CD4-positive, alpha-beta T cell treated with Interleukin-6 for 4 hours (primary cell): ENCODE results near the gene MCTP1.

Experiments used
- DNase-seq: peaks from one replicate; pipeline ENCODE4 v3.0.0-alpha.2; 2020; ENCODE audit warnings: mixed read lengths

Gene MCTP1

DNA sequence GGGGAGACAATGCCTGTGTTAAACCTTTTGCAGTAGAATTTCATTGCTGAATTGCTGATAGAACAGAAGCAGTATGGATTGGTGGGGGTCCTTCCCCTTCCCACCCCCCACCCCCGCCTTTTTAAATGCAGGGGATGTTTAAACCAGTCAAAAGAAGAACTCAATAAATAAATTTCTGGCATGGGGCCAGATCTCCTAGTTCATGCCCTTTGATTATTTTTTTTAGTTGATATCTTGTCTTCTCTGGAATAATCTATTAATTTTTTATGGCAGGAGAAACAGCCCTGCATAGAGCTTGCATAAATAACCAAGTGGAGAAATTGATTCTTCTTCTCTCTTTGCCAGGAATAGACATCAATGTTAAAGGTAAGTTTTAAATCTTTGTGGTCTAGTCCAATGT is 593.6 kb downstream of the MCTP1 start:
- no peak for DNase-seq

- DNase-seq = no peak
These were observed 594.1 kb downstream of the MCTP1 start for GRCh38 chr5:94690778-94691177.

GRCh38 chr5:94689908-94690307 is 595.0 kb downstream of the MCTP1 start:
- no peak for DNase-seq

DNA sequence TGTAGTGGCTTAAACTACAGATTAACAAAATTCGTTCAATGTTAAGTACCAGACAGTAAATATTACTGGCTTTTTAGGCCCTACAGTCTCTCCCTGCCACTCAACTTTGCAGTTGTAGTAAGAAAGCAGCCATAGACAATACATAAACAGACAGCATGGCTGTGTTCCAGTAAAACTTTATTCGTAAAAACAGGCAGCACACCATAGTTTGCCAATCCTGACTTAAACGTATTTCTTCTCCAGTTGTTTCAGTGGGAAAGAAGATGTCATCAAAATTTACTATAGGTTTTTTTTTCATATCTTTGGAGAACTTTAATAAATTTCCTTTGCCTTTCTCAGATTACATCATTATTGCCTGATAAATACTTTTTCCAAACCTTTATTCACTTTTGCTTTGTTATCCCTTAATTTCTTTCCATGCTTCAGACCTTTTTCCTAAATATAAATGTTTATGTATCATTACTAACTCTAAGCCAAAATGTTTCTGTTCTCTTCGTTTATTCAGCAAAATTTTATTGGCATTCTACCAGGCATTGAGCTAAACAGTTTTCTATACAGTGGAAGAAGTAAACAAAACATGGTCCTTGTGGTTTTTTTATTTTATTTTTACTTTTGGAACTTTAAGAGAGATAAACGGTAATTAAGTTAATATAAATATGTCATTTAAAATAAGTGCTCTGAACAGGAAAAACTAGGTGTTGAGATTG is 601.9 kb downstream of the MCTP1 start:
- no peak for DNase-seq

GRCh38 chr5:94675965-94676618 is 608.8 kb downstream of the MCTP1 start:
- DNase-seq = no peak

DNA sequence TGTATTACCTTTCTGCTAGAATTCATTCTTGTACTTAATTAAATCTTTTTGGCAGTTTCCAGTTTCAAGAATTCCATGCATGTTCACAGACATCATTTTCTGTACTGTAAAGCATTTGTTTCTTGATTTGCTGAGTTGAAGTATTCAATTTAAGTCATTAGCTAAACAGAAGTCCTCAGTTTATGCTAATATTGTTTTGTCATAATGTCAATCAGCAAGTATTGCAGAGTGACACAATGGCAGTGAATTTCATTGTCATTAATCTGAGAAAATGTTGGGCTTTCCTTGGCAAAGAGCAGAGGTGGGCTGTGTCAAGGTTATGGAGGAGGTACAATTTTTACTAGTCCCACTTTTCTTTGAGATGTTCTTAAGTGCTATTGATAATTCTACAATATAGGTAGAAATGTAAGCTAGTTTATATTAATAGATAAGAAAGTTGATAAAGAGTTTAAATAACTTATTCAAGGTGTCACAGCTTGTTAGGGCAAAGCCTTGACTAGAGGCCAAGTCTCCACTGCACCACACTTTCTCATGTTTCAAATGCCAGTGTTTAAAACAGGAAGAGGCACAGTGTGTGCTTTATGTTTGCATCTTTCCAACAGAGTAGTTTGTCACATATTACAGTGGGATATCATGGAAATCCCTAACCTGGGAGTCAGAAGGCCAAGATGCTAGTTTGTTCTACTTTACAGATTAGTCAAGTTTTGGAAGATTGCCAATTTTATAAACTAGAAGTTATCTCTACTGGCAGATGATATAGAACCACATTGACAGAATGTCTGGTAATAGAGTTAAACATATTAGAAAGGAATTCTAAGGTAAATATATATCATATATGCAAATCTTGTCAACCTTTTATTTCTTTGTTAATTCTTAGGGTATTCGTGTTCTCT is 610.2 kb downstream of the MCTP1 start:
- no peak for DNase-seq

- DNase-seq = no peak
These were observed 612.1 kb downstream of the MCTP1 start for GRCh38 chr5:94672746-94673145.

DNA sequence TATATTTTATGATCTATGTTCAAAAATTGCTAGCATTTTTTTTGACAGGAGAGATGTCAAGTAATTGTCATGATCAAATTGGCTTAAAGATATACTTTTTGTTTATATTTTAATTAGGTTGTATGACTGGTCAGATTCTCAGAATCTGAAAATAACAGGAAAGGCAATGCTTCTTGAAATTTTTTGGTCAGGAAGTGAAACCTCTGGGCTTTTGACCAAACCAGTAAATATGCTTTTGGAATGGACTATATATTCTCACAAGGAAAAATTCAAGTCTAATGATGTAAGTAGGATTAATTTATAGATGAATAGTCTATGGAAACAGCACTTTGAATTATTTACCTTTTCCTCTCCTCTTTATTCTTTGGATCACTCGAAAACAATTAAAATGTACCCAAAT is 614.2 kb downstream of the MCTP1 start:
- no peak for DNase-seq

DNA sequence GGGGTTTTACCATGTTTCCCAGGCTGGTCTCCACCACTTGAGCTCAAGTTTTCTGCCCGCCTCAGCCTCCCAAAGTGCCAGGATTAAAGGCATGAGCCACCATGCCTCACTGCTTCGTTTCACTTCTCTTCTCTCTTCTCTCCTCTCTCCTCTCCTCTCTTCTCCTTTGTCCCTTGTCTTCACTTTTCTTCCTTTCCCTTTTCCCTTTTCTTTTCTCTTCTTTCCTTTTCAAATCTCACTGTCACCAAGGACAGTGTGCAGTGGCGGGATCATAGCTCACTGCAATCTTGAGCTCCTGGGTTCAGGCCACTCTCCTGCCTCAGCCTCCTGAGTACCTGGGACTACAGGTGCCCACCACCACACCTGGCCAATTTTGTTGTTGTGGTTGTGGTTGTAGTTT is 617.0 kb downstream of the MCTP1 start:
- no peak for DNase-seq

GRCh38 chr5:94661086-94661485 is 623.8 kb downstream of the MCTP1 start:
- no peak for DNase-seq

DNA sequence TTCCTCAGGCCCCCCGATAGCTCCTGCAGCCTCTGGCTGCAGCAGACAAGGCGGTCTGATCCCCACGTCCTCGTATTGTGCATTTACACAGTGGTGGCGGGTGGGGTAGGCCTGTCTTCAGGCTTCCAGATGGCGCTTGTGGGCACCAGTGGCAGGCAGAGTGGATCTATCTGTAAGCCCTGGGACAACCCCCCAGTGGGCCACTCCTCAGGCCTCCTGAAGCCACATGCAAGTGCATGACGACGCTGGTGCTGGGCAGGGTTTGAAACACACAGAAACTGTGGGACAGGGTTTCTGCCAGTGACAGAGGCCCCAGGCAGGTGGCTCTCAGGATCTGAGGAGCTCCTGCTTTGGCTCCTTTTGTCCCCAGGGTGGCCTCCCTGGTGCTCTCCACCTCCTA is 624.4 kb downstream of the MCTP1 start:
- DNase-seq = no peak

GRCh38 chr5:94658272-94658671 is 626.6 kb downstream of the MCTP1 start:
- DNase-seq = no peak
